ENCODE measurements around the gene CEP95.

- TF ChIP-seq CTCF (IDR thresholded peaks at IDR 0.05): no peak
- no peak for TF ChIP-seq POLR2A (IDR thresholded peaks at IDR 0.05)
Measured at GRCh38 chr17:64503821-64504768, 2.7 kb upstream of the CEP95 start.
